NCI-H2196 treated with DMSO at 0.1 percent for 48 hours (cell line): ENCODE data around the gene HEPACAM.

Experiments used
- DNase-seq: peaks from one replicate; lab custom pipeline; 2025; ENCODE audit not compliant: unreplicated experiment; lab: John Stamatoyannopoulos, UW

Gene HEPACAM

DNA sequence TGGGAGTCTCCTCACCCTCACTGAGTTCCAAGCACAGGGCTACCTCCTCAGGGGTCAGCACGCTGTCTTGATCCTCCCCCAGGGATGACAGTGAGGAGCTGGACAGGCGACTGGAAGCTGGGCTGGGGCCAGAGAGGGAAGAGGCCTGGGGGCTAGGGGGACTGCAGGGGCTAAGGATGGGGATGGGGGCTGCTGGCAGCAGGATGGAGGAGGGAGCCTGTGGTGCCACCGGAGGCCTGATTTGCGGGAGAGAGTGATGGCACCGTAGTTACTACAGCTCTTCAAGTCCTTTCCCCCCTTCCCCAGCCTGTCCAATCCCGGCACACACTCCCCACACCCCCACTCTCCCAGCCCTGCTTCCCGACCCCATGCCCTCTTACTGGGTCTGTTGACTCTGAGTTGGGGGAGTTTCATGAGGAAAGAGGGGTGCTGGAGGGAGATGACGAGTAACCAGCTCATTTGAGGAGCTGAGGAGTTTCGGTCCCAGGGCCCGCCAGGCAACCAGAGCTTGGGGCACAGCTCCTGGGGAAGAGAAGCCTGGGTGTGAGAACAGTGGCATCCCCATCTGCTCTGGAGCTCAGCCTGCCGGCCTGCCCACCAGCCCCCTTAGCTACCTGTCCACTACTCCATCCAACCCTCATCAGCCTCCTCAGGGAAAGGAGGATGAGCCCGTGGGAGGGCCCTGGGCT lies 48.7 kb downstream of the HEPACAM start:
- DNase-seq, result no peak

DNA sequence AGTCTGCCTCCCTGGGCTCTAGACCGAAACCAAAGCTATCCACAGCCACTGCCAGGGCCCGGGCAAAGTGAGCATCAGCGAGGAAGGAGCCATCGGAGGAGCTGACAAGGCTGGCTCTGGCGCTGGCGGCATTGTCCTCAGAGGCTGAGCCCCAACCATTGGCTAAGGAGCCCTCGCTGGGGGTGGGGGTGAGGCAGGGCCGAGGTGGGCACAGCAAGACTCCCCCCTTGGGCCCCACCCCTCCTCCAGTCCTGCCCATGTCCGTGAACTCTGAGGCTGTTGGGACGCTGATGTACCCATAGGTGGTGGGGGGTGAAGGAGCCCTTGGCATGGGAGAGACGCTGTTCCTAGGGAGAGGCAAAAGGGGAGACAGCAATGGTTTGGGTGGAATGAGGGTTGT lies 49.4 kb downstream of the HEPACAM start:
- no peak for DNase-seq

DNA sequence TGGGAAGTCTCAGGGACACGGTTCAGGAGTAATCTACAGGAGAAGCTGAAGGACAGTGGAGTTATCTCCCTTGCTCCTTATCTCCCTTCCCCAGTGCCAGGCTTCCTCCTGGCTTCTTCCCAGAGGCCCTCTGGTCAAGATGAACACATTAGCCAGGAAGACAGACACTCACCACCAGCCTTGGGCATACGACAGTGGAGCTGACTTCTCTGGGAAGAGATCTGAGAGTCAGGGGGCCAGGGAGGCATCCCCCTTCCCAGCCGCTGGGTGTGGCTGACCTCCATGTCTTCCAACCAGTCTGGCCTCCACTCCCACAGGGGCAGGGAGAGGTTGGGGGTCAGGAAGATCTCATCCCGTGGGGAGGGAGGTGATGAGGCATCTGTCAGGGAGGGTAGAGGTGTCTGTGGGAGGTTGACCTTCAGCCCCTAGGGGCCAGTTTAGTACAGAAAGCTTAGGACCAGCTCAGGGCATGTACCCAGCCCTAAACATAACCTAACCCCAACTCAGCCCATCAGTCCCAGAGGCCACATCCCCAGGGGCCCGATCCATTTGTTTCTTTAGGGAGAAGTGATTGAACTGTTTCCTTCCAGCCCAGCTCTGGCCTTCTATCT lies 50.9 kb downstream of the HEPACAM start:
- no peak for DNase-seq

DNA sequence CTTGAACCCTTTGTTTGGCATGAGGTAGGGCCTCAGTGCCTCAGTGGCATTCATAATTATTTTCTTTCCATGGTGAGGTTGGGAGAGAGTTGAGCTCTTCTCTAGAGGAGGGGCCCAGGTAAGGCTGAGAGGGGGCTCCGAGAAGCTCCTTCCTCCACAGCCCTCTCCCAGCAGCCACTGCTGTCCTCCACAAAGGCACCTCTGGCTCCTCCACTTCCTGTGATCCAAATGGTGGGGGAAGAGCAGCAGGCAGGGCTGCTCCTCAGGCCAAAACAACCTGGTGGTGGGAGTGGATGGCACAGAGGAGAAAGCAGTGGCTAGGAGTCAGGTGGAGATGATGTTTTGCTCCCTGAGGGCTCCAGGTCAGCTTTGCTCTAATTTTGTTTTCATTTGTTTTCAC lies 51.5 kb downstream of the HEPACAM start:
- DNase-seq, result no peak

DNA sequence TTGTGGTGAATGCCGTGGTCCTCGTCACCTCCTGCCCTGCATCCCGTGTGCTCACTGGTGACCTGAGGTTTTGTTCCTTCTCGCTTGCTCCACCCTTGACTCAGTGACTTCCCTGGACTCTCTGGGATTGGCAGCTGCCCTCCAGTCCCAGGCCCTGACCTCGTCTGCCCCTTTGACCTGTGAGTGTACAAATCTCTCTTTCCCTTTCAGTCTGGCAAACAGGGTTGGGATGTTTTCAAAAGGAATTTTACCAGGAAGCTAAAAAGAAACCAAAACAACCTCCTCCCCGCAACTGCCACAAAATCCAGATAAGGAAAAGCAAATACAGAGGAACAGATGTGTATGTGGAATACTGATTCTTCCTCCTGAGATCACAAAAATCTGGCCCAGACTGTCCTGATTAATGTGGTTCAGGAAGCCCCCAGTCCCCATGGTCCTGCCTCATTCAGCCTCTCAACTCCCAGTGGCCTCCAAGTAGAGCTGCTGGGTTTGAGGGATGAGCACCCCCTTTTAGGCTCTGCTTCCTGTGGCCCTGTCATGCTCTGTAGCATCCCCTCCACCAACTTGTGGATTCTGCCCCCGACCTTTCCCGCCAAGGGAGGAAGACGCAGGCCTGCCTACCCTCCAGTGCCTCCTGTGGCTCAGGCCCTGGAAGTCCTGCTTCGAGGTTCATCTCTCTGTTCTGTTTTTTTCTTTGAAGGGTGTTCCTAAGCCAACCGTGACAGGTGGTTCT lies 53.3 kb downstream of the HEPACAM start:
- no peak for DNase-seq

DNA sequence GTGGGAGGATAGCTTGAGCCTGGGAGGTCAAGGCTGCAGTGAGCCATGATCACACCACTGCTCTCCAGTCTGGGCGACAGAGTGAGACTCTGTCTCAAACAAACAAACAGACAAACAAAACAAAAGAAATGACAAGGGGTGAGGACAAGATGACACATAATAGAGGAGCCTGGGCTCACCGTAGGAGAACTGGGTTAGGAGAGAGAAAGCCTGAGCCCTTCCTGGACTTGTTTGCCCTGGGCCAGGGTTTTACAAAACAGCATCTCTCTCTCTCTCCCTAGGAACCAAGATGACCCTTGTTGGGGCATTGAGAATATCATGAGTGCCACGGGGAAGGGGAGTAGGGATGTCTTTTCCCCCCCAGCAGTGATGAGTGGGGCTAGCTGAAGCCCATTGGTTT lies 54.9 kb downstream of the HEPACAM start:
- no peak for DNase-seq

DNA sequence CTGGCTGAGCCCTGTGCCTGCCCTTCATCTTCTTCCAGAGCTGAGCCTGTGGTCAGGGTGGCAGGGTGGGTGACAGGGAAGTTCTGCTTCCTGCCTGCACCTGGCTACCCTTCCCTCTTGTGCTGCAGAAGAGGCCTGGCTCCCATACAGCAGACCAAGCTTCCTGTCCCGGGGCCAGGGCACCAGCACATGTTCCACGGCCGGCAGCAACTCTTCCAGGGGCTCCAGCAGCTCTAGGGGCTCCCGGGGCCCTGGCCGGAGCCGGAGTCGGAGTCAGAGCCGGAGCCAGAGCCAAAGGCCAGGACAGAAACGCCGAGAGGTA lies 55.6 kb downstream of the HEPACAM start:
- no peak for DNase-seq

DNA sequence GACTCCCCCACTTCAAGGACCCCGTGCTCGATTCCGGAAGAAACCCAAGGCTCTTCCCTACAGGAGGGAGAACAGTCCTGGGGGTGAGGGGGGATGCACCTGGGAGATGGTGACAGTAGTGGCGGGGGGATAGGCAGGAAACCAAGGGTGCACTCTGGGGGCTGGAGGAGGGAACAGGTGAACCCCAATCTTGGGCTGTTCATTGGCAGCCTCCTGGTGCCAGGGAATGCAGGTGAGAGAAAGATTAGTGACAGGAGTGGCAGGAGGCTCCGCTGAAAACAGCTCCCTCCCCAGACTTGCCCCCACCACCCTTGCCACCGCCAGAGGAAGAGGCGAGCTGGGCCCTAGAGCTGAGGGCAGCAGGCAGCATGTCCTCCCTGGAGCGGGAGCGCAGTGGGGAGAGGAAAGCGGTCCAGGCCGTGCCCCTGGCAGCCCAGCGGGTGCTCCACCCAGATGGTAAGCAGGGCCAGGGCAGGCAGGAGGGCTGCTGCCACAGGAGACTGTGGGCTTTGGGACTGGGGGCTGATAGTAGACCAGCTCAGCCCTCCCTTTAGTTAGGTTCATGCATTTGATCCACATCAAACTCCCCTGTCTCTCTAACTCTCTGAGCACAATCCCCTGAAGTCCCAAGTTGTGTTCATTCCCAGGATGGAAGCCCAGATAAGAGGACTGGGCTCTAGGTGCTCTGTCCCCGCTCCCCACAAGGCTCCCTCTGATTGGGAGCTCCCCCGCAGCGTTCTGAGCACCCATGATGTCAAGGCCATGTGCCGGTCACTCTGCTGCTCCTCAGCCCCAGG lies 56.2 kb downstream of the HEPACAM start:
- DNase-seq, result no peak

DNA sequence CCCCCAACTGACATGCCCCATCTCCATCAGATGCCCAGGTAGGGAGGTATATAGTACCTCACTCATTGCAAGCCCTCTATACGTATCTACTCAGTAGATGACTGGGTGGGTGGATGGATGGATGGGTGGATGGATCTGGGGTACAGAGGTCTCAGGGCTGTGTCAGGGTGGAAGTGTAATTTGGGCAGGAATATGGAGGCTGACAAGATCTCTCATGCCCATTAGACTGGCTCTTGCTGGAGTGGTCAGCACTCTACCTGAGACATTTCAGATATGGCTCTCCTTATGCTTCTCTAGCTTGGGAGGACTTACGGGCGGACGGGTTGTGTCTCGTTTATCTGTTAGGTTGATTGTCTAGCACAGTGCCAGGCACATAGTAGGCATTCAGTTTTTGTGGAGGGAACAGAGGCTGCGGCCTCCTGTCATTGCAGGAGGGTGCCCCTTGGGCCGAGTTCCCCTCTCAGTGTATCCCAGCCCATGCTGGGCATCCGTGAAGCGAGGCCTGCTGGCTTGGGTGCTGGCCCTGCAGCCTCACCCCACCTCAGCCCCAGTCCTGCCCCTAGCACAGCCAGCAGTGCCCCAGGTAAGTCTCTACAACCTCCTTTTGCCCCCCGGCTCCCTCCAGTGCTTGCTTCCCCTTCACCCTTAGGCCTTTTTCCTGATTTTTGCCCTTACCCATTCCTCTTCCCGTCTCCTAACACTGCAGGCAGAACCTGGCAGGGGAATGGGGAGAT lies 56.9 kb downstream of the HEPACAM start:
- DNase-seq, result no peak

DNA sequence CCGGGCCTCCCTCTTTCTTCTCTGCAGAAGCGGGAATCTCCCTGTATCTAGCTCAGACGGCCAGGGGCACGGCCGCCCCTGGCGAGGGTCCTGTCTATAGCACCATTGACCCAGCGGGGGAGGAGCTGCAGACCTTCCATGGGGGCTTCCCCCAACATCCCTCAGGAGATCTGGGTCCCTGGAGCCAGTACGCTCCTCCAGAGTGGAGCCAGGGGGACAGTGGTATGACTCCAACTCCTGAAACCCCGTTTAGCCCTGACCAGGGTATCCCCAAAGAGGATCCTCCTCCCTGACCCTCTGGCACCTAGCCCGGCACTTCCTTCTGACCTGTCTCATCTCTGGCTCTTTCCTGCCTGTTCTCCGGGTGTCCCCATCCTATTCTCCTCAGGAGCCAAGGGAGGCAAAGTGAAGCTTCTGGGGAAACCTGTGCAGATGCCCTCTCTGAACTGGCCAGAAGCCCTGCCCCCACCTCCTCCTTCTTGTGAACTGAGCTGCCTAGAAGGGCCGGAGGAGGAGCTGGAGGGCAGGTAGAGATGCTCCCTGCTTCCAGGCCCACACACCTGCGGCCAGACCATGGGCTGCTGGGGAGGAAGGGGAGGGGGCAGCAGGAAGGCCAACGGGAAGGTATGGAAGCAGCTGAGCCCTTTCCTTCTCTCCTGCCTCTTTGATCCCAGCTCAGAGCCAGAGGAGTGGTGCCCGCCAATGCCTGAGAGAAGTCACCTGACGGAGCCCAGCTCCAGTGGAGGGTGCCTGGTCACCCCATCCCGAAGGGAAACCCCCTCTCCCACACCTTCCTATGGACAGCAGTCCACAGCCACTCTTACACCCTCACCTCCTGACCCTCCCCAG lies 57.7 kb downstream of the HEPACAM start:
- DNase-seq, result no peak

DNA sequence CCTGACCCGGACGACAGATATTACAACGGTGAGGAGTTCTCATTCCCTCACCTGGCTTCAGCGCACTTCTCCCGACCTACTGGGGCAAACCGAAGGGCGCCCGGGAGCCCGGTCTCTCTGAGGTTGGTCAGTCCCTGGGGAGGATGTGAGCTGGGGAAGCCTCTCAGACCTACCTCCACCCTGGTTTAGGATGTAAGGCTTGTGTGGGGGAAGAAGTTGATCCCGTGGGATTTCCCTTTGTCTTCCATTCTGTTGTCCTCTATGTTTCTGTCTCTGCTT lies 58.3 kb downstream of the HEPACAM start:
- DNase-seq, result no peak

DNA sequence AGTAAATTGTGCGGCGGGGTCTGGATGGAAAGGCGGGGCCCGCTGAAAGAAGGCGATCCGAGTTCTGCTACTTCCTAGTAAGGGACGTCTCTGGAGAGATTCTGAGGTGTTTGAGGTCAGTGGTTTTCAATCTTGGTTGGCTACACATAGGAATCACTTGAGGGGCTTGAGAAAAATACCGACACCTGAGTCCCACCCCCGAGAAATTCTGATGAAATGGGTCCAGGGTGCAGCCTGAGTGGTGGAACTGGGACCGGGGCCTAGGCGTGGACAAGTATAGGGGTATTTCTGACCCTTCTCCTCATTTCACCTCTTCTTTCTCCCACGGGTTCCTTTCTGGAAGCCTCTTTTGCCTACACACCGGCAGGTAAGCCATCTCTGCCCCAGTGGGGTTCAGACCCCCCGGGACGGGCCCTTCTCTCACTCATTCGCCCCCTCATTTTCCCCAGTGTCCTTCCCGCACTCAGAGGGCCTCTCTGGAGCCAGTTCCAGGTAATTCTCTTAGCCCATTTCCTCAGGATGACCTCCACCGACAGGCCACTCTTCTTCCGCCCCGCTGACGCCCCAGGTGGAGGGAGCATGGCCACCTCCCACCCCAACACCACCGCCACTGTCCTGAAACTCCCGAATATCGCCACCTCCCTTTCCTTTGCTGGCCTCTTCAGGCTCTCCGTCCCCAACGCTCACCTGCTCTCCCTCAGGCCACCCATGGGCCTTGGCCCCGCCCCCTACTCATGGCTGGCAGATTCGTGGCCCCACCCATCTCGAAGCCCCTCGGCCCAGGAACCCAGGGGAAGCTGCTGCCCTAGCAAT lies 58.8 kb downstream of the HEPACAM start:
- DNase-seq, result no peak

DNA sequence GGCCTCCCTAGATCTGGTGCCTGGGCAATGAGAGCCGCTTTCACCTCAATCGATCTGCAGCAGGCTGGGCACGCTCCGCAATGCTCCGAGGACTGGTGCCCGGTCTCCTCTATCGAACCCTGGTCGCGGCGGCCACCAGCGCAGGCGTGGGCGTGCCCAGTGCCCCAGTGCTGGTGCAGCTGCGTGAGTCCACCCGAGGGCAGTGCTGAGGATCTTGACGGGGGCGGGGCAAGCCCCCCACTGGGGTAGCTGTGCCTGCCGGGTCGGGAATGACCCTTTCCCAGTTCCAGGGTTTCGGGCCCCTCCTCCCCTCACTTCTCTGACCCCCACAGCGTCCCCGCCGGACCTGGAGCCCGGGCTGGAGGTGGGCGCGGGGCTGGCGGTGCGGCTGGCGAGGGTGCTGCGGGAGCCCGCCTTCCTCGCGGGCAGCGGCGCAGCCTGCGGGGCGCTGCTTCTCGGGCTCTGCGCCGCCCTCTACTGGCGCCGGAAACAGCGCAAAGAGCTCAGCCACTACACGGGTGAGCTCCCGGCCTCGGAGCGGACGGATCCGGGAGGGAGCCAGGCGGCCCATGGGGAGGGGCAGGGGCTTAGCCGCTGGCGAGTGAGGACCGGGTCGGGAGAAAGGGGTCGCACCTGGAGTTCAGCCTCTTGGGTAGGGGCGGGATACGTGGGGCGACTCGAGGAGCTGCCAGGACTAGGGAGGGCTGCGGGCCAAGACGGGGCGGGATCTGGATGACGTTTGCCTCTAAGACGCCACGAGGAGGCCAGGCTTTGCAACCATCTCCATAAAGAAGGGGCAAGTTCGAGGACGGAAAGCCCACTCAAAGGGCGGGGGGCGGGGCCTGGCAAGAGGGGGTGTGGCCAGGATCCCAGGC lies 59.7 kb downstream of the HEPACAM start:
- peak; percentile 71 for DNase-seq

DNA sequence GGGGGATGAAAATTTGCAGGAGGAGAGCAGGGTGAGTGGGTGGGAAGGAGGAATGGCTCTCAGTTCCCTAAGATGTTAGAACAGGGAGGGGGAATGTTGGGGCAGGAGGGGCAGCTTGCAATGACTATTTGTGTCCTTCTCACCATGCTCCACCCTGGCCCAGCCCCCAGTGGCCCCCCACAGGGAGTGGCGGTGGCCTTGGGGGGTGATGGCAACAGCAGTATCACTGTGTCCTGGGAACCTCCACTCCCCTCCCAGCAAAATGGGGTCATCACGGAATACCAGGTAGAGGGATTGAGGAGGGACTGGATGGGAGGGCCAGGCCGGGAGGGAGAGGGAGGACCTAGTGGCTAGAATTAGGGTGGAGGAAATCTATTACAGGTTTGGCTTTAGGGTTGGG lies 60.4 kb downstream of the HEPACAM start:
- no peak for DNase-seq

DNA sequence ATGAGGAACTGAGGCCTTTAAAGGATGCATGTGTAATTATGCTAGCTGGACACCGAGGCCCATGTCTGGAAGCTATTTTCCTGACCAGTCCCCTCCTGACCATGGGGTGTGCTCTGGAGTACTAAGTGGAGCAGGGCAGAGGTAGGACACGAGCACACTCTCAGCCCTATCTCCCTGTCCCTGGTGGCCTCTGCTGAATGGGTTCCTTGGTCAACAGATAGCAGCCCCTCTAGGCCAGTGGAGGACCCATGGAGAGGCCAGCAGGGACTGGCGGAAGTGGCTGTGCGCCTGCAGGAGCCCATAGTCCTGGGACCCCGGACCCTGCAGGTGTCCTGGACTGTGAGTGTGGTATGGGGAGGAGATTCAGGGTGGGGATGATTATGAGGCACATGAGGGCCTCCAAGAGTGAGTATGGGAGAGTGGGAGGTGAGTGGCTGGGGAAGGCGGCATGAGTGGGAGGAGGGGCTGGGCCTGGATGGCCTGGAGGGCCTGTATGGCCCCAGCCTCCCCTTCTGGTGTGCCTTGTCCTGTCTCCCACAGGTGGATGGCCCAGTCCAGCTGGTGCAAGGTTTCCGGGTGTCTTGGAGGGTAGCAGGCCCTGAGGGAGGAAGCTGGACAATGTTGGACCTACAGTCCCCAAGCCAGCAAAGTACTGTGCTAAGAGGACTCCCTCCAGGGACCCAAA lies 61.1 kb downstream of the HEPACAM start:
- DNase-seq, result no peak

DNA sequence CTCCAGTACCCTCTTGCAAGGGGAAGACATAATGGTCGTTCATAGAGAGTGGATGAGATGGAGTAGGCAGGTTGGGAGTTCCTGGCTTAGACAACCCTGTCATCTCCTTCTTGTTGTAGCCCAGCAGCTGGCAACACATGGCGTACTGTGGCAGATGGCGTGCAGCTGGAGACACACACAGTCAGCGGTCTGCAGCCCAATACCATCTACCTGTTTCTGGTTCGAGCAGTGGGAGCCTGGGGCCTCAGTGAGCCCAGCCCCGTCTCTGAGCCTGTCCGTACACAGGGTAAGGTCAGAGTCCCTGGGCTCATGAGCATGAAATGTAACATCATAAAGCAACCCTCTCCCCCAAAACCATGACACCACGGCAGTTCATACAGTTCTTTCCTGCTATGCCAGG lies 61.9 kb downstream of the HEPACAM start:
- DNase-seq, result no peak

DNA sequence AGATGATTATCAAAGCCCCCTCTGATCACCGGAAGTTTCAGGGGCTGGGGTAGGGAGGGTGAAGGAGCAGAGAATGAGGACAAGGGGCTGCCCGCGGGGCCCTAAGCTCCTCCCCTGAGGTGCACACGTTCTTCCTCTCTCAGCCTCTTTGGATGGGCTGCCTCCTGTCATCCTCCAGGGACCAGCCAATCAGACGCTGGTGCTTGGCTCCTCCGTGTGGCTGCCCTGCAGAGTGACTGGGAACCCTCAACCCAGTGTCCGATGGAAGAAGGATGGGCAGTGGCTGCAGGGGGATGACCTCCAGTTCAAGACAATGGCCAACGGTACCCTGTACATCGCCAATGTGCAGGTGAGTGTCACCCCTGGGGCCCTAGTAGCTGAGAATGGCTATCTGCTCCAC lies 63.1 kb downstream of the HEPACAM start:
- DNase-seq, result no peak

DNA sequence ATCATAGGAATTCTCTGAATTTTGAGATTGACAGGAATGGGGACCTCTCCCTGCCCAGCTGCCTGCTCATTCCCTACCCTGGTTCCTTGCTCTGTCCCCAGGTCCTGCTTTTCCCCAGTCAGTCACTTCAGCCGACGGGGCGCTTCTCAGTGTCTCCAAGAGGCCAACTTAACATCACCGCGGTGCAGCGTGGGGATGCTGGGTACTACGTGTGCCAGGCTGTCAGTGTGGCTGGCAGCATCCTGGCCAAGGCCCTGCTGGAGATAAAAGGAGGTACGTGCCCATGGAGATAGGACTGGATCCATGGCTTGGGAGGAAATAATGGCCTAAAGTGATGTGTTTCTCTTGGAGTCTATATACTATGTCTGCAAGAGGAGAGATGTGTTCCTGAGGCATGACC lies 63.6 kb downstream of the HEPACAM start:
- no peak for DNase-seq
